ENCODE measurements around the gene ACOX1.

Gene ACOX1

GRCh38 chr17:75942473-75942872 lies 36.5 kb downstream of the ACOX1 start:
- DNase-seq (ENCODE audit: low read depth in 1 of 2, low spot score in 1 of 2): no peak
- H3K4me3 ChIP-seq (replicated peaks; ENCODE audit: insufficient read depth, low read length): no peak overlapping the region
- no peak for TF ChIP-seq POLR2AphosphoS5 (IDR thresholded peaks at IDR 0.05; ENCODE audit: low read depth)
- TF ChIP-seq CTCF (IDR thresholded peaks at IDR 0.05; ENCODE audit: insufficient read depth, low read length): no peak
- H3K27me3 ChIP-seq (ENCODE audit: insufficient read depth, poor library complexity, severe bottlenecking): no peaks in the 10 kb centered on the region
- no peak overlapping the region for H3K27ac ChIP-seq (replicated peaks)

- no peak for DNase-seq (ENCODE audit: low read depth in 1 of 2, low spot score in 1 of 2)
- Histone ChIP-seq H3K27me3 (ENCODE audit: insufficient read depth, poor library complexity, severe bottlenecking) (no peaks in the 10 kb centered on the region), H3K4me3 (replicated peaks; ENCODE audit: insufficient read depth, low read length) (peak overlapping the region; percentile 86), H3K27ac (replicated peaks) (peak overlapping the region; percentile 74)
- TF ChIP-seq CTCF (IDR thresholded peaks at IDR 0.05; ENCODE audit: insufficient read depth, low read length): no peak
- no peak for TF ChIP-seq SPI1 (IDR thresholded peaks at IDR 0.05; ENCODE audit: borderline replicate concordance, low read depth)
- no peak for TF ChIP-seq POLR2AphosphoS5 (IDR thresholded peaks at IDR 0.05; ENCODE audit: low read depth)
- TF ChIP-seq REST (IDR thresholded peaks at IDR 0.05; ENCODE audit: insufficient replicate concordance, low read depth): no peak
- no peak for TF ChIP-seq GABPA (IDR thresholded peaks at IDR 0.05; ENCODE audit: low read depth)
Measured at GRCh38 chr17:75941442-75941819, 37.5 kb downstream of the ACOX1 start.

GRCh38 chr17:75940727-75941441 lies 38.1 kb downstream of the ACOX1 start, which contains the start of gene FBF1:
Gene FBF1, minus strand, starts transcription at chr17:75941042. Its CDS starts 2,893 bp downstream, at chr17:75938149.
- peak; percentile 86 to 95 for DNase-seq (ENCODE audit: low read depth in 1 of 2, low spot score in 1 of 2)
- peak within 1 kb of the TSS; percentile 74 for H3K27ac ChIP-seq (replicated peaks)
- peak within 1 kb of the TSS; percentile 86 for H3K4me3 ChIP-seq (replicated peaks; ENCODE audit: insufficient read depth, low read length)
- no peaks in the 10 kb centered on the region for H3K27me3 ChIP-seq (ENCODE audit: insufficient read depth, poor library complexity, severe bottlenecking)
- no peak for TF ChIP-seq SPI1 (IDR thresholded peaks at IDR 0.05; ENCODE audit: borderline replicate concordance, low read depth)
- peak; percentile 86 for TF ChIP-seq POLR2AphosphoS5 (IDR thresholded peaks at IDR 0.05; ENCODE audit: low read depth)
- no peak for TF ChIP-seq REST (IDR thresholded peaks at IDR 0.05; ENCODE audit: insufficient replicate concordance, low read depth)

- H3K4me3 ChIP-seq (replicated peaks; ENCODE audit: insufficient read depth, low read length): no peak overlapping the region
- TF ChIP-seq GABPA (IDR thresholded peaks at IDR 0.05; ENCODE audit: low read depth): no peak
- no peak for TF ChIP-seq POLR2AphosphoS5 (IDR thresholded peaks at IDR 0.05; ENCODE audit: low read depth)
- no peak for TF ChIP-seq CTCF (IDR thresholded peaks at IDR 0.05; ENCODE audit: insufficient read depth, low read length)
- TF ChIP-seq REST (IDR thresholded peaks at IDR 0.05; ENCODE audit: insufficient replicate concordance, low read depth): no peak
- DNase-seq (ENCODE audit: low read depth in 1 of 2, low spot score in 1 of 2): no peak
- no peaks in the 10 kb centered on the region for H3K27me3 ChIP-seq (ENCODE audit: insufficient read depth, poor library complexity, severe bottlenecking)
- H3K27ac ChIP-seq (replicated peaks): no peak overlapping the region
Measured at GRCh38 chr17:75937652-75938051, 41.3 kb downstream of the ACOX1 start.

Data from HL-60 (cell line).